NCI-H524 (cell line): ENCODE measurements around the gene CREBBP.

Source experiments
- DNase-seq, 2 experiments: peaks; one replicate each; lab custom pipeline; 2025; lab: John Stamatoyannopoulos, UW

Gene CREBBP

DNA sequence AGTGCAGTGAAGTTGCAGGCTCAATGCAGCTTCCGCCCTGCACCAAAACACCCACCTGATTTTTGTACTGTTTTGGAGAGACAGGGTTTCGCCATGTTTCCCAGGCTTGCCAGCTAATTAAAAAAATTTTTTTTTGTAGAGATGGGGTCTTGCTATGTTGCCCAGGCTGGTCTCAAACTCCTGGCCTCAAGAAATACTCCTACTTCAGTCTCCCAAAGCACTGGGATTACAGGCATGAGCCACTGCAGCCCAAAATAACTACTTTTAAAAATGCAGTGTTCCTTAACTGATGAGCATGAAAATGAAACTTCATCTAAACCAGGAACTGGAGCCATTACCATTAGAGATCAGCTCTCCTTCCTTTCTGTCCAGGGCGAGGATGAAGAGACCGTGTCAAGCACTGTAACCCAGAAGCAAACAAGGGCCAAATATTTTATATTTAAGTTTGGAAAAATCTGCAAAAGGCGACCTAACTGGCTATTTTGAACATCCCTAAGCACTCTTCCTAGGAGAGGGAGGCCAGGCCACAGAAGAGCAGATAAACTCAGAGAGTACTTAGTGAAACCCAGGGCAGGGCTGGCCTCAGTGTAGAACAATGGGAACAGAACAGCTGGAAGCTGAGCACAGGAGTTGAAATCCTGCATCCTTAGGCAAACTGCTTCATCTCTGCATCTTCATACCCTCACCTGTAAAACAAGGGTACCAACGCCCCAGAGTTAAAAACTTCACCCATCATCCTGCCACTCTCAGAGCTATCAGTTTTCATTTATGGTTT is 24.0 kb downstream of the CREBBP start:
- DNase-seq = no peak

DNA sequence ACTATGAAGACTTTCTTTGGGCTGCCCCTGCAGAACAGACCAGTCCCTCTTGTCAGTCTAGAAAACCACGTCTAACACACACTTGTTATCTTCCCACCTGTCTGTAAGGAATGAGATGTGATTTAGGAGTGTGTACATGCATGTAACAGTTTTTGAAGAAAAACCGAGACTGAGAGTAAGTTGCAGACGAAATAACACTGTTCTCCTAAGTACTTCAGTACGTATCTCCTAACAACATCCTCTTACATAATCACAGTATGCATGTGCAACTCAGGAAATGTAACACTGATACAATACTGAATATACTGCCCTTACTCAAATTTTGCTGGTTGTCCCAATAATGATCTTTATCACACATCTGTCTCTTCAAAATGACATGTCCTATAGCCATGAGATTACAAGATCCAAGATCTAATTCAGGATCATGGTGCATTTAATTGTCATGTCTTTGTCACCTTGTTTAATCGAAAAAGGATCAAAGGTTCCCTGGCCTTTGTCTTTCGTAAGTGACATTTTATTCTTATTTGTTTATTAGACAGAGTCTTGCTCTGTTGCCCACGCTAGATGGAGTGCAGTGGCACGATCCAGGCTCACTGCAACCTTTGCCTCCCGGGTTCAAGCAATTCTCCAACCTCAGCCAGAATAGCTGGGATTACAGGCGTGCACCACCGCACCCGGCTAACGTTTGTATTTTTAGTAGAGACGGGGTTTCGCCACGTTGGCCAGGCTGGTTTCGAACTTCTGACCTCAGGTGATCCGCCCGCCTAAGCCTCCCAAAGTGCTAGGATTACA is 25.6 kb downstream of the CREBBP start:
- no peak for DNase-seq

DNA sequence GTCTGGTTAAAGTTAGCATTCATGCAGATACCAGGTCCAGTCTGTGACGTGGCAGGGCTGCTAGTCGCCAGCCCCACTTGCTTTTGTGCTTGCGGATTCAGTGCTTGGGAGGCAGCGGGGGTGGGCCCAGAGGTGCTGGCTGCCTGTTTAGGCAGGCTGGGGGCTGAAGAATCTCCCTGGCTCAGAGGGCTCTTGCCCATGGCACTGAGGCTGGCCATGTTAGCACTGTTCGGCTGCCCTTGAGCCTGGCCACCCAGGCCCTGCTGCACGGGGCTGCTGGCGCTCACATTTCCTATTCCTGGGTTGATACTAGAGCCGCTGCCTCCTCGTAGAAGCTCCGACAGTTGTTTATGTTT is 30.0 kb downstream of the CREBBP start:
- no peak for DNase-seq

DNA sequence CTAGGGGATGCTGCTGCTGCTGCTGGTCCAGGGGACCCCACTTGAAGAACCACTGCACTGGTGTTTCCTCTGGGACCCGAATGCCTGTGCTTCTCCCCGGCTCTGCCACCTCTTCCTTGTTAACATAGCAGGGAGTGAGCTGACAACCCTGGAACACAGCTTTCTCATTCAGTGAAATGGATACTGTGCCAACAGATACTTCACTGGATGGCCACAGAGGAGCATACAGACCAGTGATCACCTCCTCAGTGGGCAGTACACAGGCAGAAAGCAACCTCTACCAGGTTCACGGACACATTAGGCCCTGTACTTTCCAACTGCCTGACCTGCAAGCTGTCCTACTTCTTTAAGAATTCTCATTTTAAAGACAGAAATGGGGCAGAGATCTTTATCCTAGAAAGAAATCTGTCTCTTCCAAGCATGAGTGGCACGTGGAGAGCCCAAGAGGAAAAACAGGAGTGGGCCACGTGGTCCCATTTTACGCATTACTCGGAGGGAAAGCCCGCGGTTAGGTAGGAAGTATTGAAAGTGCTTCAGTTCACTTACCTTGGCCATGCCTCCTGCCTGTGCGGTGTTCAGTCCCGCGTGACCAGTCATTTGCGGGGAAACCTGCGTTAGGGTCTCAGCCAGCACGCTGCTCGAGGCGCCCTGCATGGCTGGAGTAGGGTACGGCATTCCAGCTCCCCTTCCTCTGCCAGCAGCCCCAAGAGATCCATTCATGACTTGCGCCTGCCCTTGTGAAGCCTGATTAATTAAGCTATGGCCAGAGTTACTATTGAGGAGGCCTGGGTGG is 30.6 kb downstream of the CREBBP start:
- DNase-seq = no peak

DNA sequence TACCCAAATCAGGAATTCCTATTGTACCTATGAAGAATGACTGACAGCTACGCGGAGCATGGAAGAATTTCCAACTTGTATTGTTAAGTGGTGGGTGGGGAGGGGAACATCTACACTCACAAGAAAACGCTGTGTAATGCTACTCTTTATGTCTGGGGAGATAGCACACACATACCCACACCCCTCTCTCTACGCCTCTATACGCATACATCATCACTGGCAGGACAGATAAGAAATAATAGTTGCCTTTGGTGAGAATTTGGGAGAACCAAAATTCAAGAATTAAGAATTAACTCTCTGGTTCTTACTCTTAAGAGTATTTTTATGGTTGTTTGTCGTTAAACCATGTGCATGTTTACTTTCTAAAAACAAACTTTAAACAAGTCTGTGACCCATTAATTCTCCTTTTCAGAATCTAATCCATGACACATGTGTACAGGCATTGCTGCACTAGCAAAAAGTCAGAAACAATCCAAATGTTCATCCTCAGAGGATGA is 33.9 kb downstream of the CREBBP start:
- DNase-seq = no peak

DNA sequence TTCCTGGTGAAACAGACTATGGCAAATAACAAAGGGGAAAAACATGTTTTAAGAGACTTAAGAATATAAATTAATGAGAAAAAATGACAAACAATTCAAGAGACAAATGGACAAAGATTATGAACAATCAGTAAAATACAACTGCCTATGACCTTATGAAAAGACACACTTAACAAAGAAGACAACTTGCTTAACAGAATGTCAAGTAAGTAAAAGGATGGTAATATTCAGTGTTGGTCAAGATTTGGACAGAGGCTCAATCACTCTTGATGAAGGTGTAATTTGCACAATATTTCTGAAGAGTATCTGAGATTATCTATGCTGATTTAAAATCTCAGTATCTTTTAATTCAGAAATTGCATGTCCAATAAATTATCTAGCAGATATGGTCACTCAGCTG is 34.4 kb downstream of the CREBBP start:
- DNase-seq = no peak

DNA sequence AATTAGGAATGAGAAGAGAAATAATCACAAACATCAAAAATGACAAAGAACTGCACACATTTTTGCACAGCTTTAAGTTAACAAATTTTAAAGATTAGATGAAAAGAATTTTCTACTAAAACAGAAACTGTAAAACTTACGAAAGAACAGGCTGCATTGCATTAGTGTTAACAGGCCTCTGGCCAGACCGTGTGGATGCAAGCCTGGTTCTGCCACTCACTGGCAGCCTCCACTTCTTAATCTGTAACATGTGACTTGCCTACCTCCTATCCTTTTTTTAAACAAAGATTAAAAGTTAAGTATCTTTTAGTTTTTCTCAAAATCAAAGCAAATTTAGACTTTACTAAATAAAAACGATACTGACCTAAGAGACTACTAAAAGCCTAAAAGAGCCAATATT is 37.5 kb downstream of the CREBBP start:
- DNase-seq = no peak

DNA sequence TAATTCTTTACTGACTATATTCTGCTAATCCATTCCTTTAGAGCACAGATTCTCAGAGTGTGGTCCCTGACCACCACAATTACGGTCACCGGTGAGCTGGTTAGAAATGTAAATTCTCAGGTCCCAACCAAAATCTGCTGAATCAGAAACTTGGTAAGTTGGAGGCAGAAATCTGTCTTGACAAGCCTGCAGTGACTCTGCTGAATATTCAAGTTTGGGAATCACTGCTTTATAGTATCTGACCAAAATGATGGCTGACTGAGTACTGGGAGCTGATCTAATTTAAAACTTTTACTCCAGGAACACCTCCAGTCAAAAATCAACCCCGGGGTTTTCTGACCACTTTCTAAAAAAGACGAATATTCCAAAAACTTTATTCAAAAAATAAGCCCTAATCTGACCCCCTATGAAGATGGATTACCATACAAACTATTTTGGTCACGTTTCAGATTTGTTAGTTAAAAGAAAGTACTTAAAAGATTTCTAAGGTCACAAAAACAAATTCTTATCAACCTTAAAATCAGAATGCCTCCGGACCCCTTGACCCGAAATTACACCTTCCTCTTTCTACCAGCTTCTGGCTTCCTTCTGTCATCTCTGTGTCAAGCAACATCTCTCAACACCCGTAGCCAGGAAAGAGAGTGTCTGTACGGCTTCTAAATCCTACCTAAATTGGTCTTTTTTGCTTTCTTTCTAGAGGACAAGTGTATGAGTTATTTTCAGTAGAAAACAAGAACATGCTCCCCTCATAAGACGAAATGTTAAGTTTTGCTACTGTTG is 38.6 kb downstream of the CREBBP start:
- DNase-seq = no peak

DNA sequence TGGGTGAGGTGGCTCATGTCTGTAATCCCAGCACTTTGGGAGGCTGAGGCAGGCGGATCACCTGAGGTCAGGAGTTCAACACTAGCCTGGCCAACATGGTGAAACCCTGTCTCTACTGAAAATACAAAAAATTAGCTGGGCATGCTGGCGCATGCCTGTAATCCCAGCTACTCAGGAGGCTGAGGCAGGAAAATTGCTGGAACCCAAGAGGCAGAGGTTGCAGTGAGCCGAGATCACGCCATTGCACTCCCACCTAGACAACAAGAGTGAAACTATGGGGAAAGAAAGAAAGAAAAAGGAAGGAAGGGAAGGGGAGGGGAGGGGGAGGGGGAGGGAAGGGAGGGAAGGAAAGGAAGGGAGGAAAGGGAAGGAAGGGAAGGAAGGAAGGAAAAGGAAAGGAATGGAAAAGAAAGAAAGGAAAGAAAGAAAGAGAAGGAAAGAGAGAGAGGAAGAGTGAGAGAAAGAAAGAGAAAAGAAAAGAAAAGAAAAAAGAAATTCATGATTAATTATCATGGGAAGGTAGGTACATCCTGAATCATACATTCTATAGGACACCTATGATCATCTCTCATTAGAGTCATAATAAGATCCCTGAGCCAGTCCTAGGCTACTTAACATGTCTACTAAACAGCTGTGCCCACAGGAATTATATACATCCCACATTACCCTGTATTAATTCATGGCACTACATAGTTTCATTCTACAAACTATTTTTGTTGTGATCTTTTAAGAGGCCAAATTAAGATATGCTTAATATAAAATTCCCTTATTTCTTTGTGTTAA is 40.9 kb downstream of the CREBBP start:
- DNase-seq = peak in 1 of 2 experiments; percentile 18

DNA sequence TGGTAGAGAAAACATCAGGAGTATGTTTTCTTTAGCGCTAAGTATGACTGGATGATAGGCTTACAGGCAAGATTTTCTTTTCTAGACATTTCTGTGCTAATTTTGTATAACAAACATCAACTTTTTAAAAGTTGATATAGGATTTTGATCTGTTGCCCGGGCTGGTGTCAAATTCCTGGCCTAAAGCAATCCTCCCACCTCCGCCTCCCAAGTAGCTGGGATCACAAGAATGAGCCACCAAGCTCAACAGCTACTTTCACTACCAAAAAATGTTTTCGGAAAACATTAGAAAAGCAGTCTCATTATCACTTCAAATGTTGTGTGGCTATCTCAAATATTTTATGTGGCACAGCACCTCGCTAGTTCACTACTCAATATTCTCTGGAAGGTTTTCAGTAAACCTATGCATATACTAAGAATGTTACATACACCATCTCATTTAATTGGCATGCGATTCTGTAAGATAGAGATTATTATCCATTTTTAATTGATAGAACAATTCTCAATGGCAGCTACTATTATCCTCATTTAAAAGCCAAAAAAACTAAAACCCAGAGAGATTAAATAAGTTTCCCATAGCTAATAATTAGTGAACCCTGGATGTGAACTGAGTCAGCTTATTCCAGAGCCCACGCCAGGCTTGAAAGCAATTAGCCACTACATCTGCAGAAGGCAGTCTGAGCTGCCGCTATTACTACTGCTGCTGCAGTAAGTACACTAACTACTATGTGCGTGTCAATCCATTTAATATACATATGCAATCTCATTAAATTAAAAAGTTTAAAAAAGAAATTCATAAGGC is 41.7 kb downstream of the CREBBP start:
- no peak for DNase-seq

DNA sequence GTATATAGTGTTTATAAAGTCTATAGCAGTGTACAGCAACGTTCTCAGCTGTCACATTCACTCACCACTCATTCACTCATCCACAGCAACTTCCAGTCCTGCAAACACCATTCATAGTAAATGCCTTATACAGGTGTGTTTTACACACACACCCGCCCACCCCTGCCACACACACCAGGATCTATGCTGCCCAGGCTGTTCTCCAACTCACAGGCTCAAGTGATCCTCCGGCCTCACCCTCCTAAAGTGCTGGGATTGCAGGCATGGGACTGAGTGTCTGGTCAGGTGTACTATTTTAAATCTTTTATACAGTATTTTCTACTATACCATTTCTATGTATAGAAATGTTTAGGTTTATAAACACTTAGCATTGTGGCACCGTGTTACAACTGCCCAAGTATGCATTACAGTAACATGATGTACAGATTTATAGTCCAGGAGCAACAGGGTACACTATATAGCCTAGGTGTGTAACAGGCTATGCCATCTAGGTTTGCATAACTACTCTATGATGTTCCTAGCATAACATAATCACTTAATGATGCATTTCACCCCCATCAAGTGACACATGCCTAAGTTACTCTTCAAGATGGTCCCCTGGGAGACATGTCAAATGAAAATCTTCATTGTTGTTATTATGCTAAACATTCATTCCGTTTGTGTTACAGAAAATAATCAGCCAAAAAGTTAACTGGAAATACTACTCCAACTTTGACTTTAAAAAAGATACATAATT is 42.5 kb downstream of the CREBBP start:
- DNase-seq = no peak

DNA sequence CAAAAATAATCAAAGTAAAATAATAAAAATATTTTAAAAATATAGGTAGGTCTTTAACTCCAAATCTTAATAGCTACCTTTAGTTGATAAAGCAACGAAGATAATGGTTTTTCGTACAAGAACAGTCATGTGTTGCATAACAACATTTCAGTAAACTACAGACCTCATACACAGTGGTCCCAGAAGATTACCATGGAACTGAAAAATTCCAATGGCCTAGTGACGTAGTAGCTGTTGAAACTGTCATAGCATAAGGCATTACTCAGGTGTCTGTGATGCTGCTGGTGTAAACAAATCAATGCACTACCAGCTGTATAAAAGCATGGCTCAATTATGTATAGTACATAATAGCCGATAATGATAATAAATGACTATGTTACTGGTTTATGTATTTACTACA is 43.9 kb downstream of the CREBBP start:
- no peak for DNase-seq

DNA sequence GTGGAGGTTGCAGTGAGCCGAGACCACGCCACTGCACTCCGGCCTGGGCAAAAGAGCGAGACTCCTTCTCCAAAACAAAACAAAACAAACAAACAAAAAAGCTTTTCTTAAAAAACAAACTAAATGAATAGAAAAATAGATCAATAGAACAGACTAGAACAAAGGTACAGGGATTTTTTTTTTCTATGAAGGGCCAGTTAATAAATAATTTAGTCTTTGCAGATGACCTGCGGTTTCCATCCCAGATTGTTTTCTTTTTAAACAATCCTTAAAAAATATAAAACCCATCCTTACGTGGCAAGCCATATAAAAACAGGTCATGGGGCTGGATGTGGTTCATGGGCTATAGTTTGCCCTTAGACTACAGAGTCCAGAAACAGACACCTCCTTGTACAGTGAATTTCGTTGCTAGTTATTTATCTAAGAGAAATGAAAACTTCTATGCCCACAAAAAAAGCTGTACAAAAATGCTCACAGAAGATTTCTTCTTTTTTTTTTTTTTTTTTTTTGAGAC is 45.4 kb downstream of the CREBBP start:
- no peak for DNase-seq

DNA sequence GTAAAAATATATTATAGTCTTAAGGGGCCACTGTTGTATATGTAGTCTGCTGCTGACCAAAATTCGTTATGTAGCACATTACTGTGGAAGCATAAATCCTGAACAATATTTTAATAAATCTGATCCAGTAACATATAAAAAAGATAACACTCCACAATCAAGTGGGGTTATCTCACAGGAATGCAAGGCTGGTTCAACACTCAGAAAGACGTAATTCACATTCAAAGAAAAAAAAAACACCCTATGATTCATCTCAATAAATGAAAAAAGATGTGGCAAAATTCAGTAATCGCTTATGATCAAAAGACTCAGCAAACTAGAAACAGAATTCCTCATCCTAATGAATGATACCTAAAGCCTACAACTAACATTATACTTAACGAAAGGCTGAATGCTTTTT is 47.8 kb downstream of the CREBBP start:
- DNase-seq = no peak

DNA sequence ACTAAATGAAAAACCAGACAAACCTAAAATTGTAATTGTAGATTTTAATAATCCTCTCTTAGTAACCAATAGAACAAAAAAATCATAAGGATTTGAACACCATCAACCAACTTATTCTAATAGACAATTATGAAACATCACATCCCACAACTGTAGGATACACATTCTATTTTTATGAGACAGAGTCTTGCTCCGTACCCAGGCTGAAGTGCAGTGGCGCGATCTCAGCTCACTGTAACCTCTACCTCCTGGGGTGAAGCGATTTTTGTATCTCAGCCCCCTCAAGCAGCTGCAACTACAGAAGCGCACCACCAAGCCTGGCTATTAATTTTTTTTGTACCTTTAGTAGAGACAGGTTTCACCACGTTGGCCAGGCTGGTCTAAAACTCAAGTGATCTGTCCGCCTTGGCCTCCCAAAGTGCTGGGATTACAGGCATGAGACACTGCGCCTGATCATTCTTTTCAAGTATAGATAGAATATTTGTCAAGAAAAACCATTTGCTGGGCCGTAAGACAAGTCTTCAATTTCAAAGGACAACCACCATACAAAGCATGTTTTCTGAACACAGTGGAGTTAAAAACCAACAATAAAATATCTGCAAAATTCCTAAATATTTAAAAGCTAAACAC is 49.8 kb downstream of the CREBBP start:
- DNase-seq = no peak

DNA sequence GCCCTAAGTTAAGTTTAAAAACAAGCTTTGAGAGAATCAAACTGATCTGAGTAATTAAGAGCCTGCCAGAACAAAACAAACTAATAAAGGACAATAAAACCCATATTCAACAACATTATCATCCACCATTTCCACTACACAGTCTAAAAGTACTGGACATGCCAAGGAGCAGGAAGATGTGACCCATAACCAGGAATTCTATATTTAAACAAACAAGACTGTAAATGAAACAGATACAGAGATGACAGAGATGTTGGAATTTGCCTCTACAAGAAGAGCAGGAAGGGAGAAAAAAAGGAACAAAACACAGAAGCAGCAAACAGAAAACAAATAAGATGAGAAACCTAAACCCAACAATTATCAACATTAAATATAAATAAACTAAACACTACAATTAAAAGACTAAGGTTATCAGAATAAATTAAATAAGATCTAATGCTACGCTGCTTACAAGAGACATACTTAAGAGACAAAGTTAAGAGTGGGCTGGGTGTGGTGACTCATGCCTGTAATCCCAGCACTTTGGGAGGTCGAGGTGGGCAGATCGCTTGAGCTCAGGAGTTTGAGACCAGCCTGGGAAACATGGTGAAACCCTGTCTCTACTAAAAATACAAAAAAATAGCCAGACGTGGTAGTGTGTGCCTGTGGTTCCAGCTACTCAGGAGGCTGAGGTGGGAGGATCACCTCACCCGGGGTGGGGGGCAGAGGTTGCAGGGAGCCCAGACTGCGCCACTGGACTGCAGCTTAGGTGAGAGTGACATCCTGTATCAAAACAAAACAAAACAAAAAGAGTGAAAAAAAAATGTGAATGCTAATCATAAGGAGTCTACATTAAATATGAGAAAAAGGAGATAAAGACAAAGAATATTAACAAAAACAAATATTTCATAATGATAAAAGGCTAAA is 50.6 kb downstream of the CREBBP start:
- DNase-seq = no peak

DNA sequence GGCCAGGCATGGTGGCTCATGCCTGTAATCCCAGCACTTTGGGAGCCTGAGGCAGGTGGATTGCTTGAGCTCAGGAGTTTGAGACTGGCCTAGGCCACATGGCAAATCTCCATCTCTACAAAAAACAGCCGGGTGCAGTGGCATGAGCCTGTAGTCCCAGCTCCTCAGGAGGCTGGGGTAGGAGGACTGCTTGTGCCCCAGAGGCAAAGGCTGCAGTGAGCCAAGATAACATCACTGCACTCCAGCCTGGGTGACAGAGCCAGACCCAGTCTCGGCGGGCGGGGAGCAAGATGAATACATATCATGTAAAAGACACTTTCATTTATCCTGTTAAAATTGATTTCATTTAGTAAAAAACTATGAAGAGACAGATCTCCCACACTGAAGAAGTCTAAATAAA is 54.6 kb downstream of the CREBBP start:
- DNase-seq = no peak

DNA sequence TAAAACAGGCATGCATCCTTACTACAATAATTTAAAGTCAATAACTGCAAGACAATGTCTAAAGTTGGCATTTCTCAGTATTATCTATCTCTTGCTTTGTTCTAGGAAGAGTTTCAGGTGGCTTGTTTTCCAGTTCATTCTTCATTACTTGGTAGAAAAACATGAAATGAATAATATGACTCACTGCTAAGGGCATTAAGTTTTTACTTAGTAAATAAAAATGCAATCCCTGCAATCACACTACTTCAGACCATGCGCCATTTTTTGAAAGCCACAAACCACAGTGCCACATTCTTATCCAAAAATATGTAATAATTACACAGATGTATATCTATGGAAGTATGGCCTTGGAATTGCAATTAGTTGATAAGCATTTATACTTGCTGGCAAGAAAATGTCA is 55.4 kb downstream of the CREBBP start:
- DNase-seq = no peak
